GM11168 (cell line): Measurements from ENCODE around the gene GTF3C5.

Source experiments
- in situ Hi-C: fragments of 300-500 bp; cut with MboI; formaldehyde crosslinking; loops from one replicate; pipeline ENCODE4 v1.12.0; 2022; ENCODE audit warnings: low sequenced_read_pairs; ENCODE audit not compliant: unreplicated experiment

Gene GTF3C5

DNA sequence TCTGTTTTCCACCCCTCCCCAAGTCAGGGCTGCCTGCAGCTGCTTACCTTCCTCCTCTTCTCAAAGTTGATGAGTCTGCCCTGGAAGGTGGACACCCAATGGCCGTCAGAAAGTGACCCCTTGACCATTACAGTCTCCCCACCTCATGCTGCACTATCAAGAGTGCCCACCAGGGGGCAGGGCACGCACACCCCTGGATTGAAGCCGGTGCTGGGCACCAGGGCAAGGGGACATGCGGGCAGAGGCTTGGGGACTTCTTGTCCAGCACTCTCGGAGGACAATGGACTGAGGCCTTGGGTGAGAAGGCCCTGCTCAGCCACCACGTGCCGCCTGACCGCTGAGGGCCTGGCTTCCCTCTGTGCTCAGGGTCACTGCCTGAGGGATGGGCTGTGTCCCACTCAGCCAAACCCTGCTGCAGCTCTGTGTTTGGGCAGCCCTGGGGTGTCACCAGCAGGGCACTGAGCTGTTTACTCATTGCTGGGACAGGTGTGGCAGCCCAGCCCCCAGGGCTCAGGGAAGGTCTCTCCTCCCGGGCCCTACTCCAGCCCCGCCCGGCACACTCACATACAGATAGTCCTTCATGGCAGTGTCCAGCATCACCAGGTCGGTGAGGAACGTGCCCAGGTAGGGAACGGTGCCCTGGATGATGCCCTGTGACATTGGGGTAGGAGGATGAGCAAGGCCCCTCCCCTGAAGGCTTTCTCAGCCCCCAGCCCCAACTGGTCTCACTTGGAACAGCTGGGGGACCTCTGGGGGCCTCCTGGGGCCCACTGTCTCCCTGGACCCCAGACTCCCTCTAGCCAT is 72.6 kb downstream of the GTF3C5 start:
- in situ Hi-C loops: loop anchor here (5.0 kb wide), 1 partner anchor 39 kb away; no protein-coding TSS in a partner anchor

- in situ Hi-C loops: loop anchor here (5.0 kb wide), 1 partner anchor 38 kb away; no protein-coding TSS in a partner anchor
Observed at GRCh38 chr9:133103987-133104505, 73.2 kb downstream of the GTF3C5 start.

DNA sequence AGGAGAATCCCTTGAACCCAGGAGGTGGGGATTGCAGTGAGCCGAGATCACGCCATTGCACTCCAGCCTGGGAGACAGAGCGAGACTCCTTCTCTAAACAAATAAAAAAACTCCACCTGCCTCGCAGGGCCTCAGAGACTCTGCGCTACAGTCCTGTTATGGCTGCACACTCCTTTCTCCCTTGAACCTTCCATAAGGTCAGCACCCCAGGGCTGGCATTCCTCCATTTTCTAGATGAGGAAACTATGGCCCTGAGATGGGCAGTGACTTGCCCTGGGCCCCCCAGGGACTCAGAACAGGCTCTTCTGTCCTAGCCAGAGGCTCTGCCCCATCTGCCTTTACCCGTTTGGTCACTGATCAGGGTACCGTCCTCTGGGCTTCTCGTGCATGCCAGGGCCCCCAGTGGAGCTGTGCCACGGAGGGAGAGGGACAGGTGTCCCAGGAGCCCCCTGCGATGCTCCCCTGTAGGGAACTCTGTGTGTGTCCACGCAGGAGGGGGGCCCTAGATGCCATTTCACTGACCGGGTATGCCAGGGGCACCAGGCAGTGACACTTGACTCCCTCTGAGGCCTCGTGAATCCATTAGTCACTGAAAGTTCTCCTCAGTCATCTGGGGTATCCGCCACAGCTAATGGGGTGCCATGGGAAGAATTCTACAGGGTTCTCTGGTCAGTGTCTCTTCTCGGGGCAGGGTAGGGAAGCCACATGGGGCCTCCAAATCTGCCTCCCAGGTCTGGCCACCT is 74.1 kb downstream of the GTF3C5 start:
- in situ Hi-C loops: loop anchor here (5.0 kb wide), 1 partner anchor 37 kb away; no protein-coding TSS in a partner anchor

- in situ Hi-C loops: no loop called here
Observed at GRCh38 chr9:133105461-133105770, 74.6 kb downstream of the GTF3C5 start.

GRCh38 chr9:133106511-133107244 is 75.9 kb downstream of the GTF3C5 start:
- in situ Hi-C loops: no loop called here

DNA sequence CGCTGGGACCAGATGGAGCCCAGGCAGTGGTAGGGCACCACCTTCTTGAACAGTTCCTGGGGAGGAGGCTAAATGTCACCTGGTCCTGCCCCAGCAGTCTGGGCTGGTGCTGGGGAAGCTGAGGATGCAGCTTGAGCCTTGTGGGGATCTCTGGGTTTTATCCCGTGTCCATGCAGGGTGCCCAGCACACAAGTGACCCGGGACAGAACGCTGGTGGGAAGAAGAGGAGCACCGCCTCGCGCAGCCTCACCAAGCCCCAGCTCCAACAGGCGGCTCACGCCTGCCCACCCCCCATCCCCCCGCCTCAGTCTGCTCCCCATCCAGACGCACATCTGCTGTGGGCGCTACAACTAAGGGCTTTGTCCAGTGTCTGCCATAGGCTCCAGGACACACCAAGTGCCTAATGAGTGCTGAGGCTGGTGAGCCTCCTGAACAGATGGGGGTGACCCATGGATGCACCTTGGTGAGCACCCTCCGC is 76.5 kb downstream of the GTF3C5 start:
- in situ Hi-C loops: no loop called here
